Neuronal stem cell (in vitro differentiated cells): ENCODE measurements around the gene WBP2.

Experiments used
- DNase-seq: peaks from one replicate; pipeline ENCODE4 v3.0.0-alpha.2; 2013; ENCODE audit warnings: low spot score
- H2AFZ ChIP-seq: one replicate; pipeline ENCODE4 v1.6.1; 2013; ENCODE audit warnings: mild to moderate bottlenecking, low read length, inconsistent platforms
- H2AK5ac ChIP-seq: 2 replicates; pipeline ENCODE4 v1.6.1; 2013; ENCODE audit warnings: low read depth, mild to moderate bottlenecking, inconsistent platforms, low read length, moderate library complexity, mixed read lengths
- H2BK120ac ChIP-seq: 2 replicates; pipeline ENCODE4 v1.6.1; 2013; ENCODE audit warnings: low read depth, mild to moderate bottlenecking, inconsistent platforms, low read length, moderate library complexity, mixed read lengths
- H2BK12ac ChIP-seq: one replicate; pipeline ENCODE4 v1.6.1; 2013; ENCODE audit warnings: low read length, inconsistent platforms
- H2BK15ac ChIP-seq: 2 replicates; pipeline ENCODE4 v1.6.1; 2013; ENCODE audit warnings: mild to moderate bottlenecking, low read length, inconsistent platforms, mixed read lengths
- H2BK5ac ChIP-seq: one replicate; pipeline ENCODE4 v1.6.1; 2013; ENCODE audit warnings: inconsistent platforms, mild to moderate bottlenecking, low read length, moderate library complexity
- H3K14ac ChIP-seq: one replicate; pipeline ENCODE4 v1.6.1; 2013; ENCODE audit warnings: low read length, inconsistent platforms
- H3K18ac ChIP-seq: 2 replicates; pipeline ENCODE4 v1.6.1; 2013; ENCODE audit warnings: low read length, inconsistent platforms
- H3K23ac ChIP-seq: 2 replicates; pipeline ENCODE4 v1.6.1; 2013; ENCODE audit warnings: low read depth, mild to moderate bottlenecking, mixed read lengths, low read length, inconsistent platforms; ENCODE audit not compliant: poor library complexity
- H3K27ac ChIP-seq: replicated peaks from 3 replicates; pipeline ENCODE4 v1.5.1; 2013; ENCODE audit warnings: low read length, inconsistent platforms
- H3K27me3 ChIP-seq, 3 experiments: 2 replicates each; pipeline ENCODE4 v1.6.1; 2013; ENCODE audit warnings: low read length in 3 of 3, mild to moderate bottlenecking in 2 of 3, inconsistent platforms in 1 of 3, low read depth in 1 of 3, mixed read lengths in 1 of 3, moderate library complexity in 1 of 3; ENCODE audit not compliant: control insufficient read depth in 3 of 3, insufficient read depth in 3 of 3
- H3K36me3 ChIP-seq, 2 donors: replicated peaks in 1 of 2; 2 replicates each; pipeline ENCODE4 v1.6.1; 2013; ENCODE audit warnings: low read length in 2 of 2; ENCODE audit not compliant: control insufficient read depth in 2 of 2, insufficient read depth in 2 of 2
- H3K4ac ChIP-seq: 2 replicates; pipeline ENCODE4 v1.6.1; 2013; ENCODE audit warnings: inconsistent platforms, mild to moderate bottlenecking, low read length, moderate library complexity
- H3K4me1 ChIP-seq, 2 donors: 1 replicate in 1 of 2; 2 replicates in 1 of 2; pipeline ENCODE4 v1.6.1; 2013; ENCODE audit warnings: low read length in 2 of 2, low read depth in 1 of 2; ENCODE audit not compliant: control insufficient read depth in 2 of 2, insufficient read depth in 1 of 2
- H3K4me2 ChIP-seq: one replicate; pipeline ENCODE4 v1.6.1; 2013; ENCODE audit warnings: mild to moderate bottlenecking, low read length, inconsistent platforms; ENCODE audit not compliant: insufficient read depth, poor library complexity, severe bottlenecking
- H3K4me3 ChIP-seq, 2 donors: 2 replicates each; pipeline ENCODE4 v1.5.1; 2013; ENCODE audit warnings: low read length in 2 of 2, mild to moderate bottlenecking in 2 of 2, inconsistent platforms in 1 of 2, moderate library complexity in 1 of 2
- H3K79me1 ChIP-seq: one replicate; pipeline ENCODE4 v1.6.1; 2013; ENCODE audit warnings: low read depth, mild to moderate bottlenecking, inconsistent platforms, low read length, moderate library complexity
- H3K9ac ChIP-seq: one replicate; pipeline ENCODE4 v1.6.1; 2013; ENCODE audit warnings: mild to moderate bottlenecking, low read depth, low read length, inconsistent platforms; ENCODE audit not compliant: poor library complexity
- H3K9me3 ChIP-seq, 2 donors: replicated peaks in 1 of 2; 2 replicates each; pipeline versions ENCODE3 to v1.6.1; 2013; ENCODE audit warnings: low read length in 2 of 2, mild to moderate bottlenecking in 2 of 2, inconsistent platforms in 1 of 2, low read depth in 1 of 2, mixed read lengths in 1 of 2, moderate library complexity in 1 of 2; ENCODE audit not compliant: control insufficient read depth in 2 of 2, insufficient read depth in 1 of 2
- H4K8ac ChIP-seq: one replicate; pipeline ENCODE4 v1.6.1; 2013; ENCODE audit warnings: low read depth, mild to moderate bottlenecking, inconsistent platforms, low read length, moderate library complexity
- H4K91ac ChIP-seq: one replicate; pipeline ENCODE4 v1.6.1; 2013; ENCODE audit warnings: low read length, low read depth, mild to moderate bottlenecking, inconsistent platforms; ENCODE audit not compliant: poor library complexity
- WGBS, 2 donors: extraction: QIAGEN DNeasy Blood & Tissue Kit; methylation state at CpG; one replicate each; pipeline ENCODE4 v1.1.7; 2013; ENCODE audit warnings: missing lambda C conversion rate in 2 of 2, mixed read lengths in 1 of 2; ENCODE audit not compliant: insufficient read length in 2 of 2, insufficient replicate concordance in 1 of 2; ENCODE audit errors: extremely low coverage in 2 of 2; 5-methylcytosine and 5-hydroxymethylcytosine counted together

Gene WBP2

DNA sequence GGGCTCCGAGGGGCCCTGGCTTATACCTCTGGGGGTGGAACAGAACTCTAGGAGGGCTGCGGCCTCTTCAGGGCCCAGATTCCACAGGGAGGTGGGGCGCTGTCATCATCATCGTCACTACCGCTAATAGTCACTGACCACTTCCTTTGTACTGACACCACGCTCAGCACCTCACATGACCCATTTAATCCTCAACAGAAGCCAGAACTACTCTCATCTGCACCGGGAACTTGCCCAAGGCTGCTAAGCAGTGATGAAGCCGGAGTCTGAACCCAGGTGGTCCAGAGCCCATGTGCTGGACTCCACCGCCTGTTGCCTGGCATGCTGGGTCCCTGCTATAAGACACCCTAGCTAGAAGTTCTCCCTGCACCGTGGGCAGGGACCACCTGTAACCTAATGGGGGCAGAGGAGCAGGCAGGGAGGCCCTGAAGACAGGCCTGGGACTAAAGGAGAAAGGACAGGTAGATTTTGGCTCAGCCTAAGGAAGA, 22.9 kb downstream of the WBP2 start:
- no peak overlapping the region for H3K4ac ChIP-seq
- WGBS, 2 donors, result no CpG with 5 or more reads among the region's 10 CpGs
- no peak for DNase-seq

DNA sequence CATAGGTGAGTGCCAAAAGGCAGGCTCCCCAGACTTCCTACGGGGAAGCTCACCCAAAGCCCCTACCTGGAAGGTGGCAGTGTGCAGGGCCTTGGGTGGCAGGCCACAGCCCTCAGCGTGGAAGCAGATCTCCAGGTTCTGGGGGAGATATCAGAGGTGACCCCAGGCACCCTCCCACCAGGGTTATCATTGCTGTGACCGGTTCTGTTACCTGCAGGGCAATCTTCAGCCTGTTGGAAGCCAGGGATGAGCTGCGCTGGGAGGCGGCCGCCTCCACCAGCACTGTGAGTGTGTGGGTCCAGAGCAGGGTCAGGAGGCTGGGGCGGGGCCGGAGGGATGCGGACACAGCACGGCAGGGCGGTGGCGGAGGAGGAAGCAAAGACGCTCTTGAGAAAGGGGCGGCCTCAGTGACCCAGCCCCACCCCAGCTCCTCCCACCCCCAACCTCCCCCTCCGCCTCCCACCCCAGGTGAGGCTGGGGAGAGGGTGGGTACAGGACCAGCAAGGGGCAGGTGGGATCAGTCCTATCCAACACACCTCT, 24.0 kb downstream of the WBP2 start:
- no peaks in the 10 kb centered on the region for H3K27me3 ChIP-seq
- H3K36me3 ChIP-seq, result peaks cover 5 to 7% of the 10 kb centered on the region in 2 donors
- H3K9ac ChIP-seq, result peak overlapping the region; percentile 37
- peaks cover 13 to 21% of the 10 kb centered on the region in 2 donors for H3K4me1 ChIP-seq
- H2BK5ac ChIP-seq, result no peak overlapping the region
- no peak overlapping the region for H3K4me2 ChIP-seq
- no peak overlapping the region for H2AFZ ChIP-seq
- H3K23ac ChIP-seq, result no peak overlapping the region
- H3K27ac ChIP-seq, result no peak overlapping the region
- H2BK120ac ChIP-seq, result no peak overlapping the region
- H3K18ac ChIP-seq, result no peak overlapping the region
- no peak overlapping the region for H3K4me3 ChIP-seq
- H3K79me1 ChIP-seq, result peaks cover 4% of the 10 kb centered on the region
- H2AK5ac ChIP-seq, result peak overlapping the region; percentile 4
- peak overlapping the region; percentile 24 for H4K8ac ChIP-seq
- H2BK12ac ChIP-seq, result no peak overlapping the region
- H3K9me3 ChIP-seq, result no peaks in the 10 kb centered on the region
- H4K91ac ChIP-seq, result no peak overlapping the region
- no CpG with 5 or more reads among the region's 15 CpGs for WGBS, 2 donors
- H2BK15ac ChIP-seq, result no peak overlapping the region
- no peak overlapping the region for H3K4ac ChIP-seq
- DNase-seq, result no peak
- no peak overlapping the region for H3K14ac ChIP-seq

More for the DNA sequence above, 22.9 kb downstream of the WBP2 start:
- H2BK120ac ChIP-seq, result peak overlapping the region; percentile 89
- peaks cover 20 to 21% of the 10 kb centered on the region in 2 donors for H3K4me1 ChIP-seq
- peak overlapping the region; percentile 58 for H2AK5ac ChIP-seq
- H3K4me2 ChIP-seq, result no peak overlapping the region
- H3K14ac ChIP-seq, result peak overlapping the region; percentile 78
- H3K36me3 ChIP-seq, result no peaks in the 10 kb centered on the region
- no peaks in the 10 kb centered on the region for H3K9me3 ChIP-seq
- H2AFZ ChIP-seq, result peak overlapping the region; percentile 40
- no peaks in the 10 kb centered on the region for H3K27me3 ChIP-seq
- H3K18ac ChIP-seq, result peak overlapping the region; percentile 94
- H3K9ac ChIP-seq, result peak overlapping the region; percentile 67
- peak overlapping the region; percentile 71 for H2BK5ac ChIP-seq
- H4K8ac ChIP-seq, result no peak overlapping the region
- H3K23ac ChIP-seq, result peak overlapping the region; percentile 61
- no peak overlapping the region for H4K91ac ChIP-seq
- peaks cover 4% of the 10 kb centered on the region for H3K79me1 ChIP-seq
- H3K4me3 ChIP-seq, result no peak overlapping the region
- no peak overlapping the region for H3K27ac ChIP-seq
- no peak overlapping the region for H2BK15ac ChIP-seq
- no peak overlapping the region for H2BK12ac ChIP-seq

DNA sequence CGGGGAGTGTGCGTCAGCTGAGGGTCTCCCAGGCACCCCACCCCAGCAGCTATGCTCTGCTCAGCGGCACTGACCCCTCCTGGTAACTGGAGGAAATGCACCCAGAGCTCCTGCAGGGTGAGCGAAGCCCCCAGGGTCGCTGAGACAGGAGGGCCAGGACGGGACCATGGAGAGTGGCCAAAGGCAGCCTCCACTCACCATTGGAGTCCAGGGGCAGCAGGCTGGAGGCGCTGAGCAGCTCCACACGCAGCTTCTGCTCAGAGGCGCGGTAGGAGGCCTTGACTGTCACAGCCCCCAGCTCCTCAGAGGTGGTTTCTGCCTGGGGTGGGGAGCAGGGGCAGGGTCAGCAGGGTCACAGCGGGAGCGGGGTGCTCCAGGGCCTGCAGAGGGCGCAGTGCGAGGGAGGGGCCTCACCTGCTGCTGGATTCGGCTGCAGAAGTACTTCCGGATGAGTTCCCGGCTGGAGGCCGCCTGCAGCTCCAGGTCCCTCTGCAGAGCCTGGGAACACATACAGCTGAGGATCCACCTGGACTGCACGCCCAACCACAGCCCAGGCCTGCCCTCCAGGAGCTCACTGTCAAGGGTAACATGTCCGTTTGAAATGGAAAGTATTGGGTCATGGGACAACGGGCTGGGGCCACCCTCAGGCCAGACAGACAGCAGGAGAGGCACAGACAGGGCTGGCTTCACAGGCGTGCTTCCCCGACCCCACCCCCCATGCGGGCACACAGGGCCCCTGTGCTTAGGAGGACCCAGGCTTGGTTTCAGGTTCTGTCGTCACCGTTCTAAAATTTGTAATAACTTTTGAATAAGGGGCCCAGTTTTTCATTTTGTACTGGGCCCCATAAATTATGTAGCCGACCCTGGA, 24.7 kb downstream of the WBP2 start:
- no CpG with 5 or more reads among the region's 27 CpGs for WGBS, 2 donors
- Histone ChIP-seq H3K36me3 (peaks cover 8 to 13% of the 10 kb centered on the region in 2 donors), H3K18ac (peak overlapping the region; percentile 72)

DNA sequence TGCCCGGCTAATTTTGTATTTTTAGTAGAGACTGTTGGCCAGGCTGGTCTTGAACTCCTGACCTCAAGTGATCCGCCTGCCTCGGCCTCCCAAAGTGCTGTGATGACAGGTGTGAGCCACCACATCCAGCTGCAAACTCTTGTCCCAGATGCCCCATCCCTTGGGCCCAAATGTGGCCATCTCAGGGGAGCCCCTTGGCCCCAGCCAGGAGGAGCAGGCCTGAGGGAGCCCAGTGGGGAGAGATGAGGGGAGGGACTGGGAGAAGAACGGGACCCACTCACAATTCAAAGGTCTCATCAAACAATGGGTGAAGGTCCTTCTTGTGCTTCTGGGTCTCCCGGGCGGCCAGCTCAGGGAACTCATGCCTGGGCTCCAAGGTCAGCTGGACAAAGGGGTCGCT, 25.4 kb downstream of the WBP2 start:
- H3K18ac ChIP-seq, result no peak overlapping the region
- H3K36me3 ChIP-seq, result peaks cover 8 to 17% of the 10 kb centered on the region in 2 donors
- H3K27ac ChIP-seq, result no peak overlapping the region
- H3K4me2 ChIP-seq, result no peak overlapping the region
- H3K9me3 ChIP-seq, result no peaks in the 10 kb centered on the region
- no peak overlapping the region for H3K4ac ChIP-seq
- no peak overlapping the region for H3K14ac ChIP-seq
- H3K4me3 ChIP-seq, result no peak overlapping the region
- no peak overlapping the region for H3K9ac ChIP-seq
- H4K8ac ChIP-seq, result no peak overlapping the region
- H2BK5ac ChIP-seq, result no peak overlapping the region
- no peak overlapping the region for H2BK12ac ChIP-seq
- no peak overlapping the region for H3K23ac ChIP-seq
- DNase-seq, result no peak
- no peak overlapping the region for H2BK15ac ChIP-seq
- no CpG with 5 or more reads among the region's 7 CpGs for whole genome bisulfite sequencing, 2 donors
- no peak overlapping the region for H4K91ac ChIP-seq
- H2AK5ac ChIP-seq, result peak overlapping the region; percentile 39
- peaks cover 6% of the 10 kb centered on the region for H3K79me1 ChIP-seq
- no peak overlapping the region for H2BK120ac ChIP-seq
- no peak overlapping the region for H2AFZ ChIP-seq
- no peaks in the 10 kb centered on the region for H3K27me3 ChIP-seq
- peaks cover 11 to 21% of the 10 kb centered on the region in 2 donors for H3K4me1 ChIP-seq

More for the DNA sequence above, 24.7 kb downstream of the WBP2 start:
- Histone ChIP-seq H3K14ac (no peak overlapping the region), H2BK5ac (no peak overlapping the region), H3K4ac (no peak overlapping the region), H3K4me3 (no peak overlapping the region), H4K8ac (peak overlapping the region; percentile 23), H3K27me3 (no peaks in the 10 kb centered on the region), H3K4me2 (no peak overlapping the region), H3K79me1 (peaks cover 6% of the 10 kb centered on the region), H3K9me3 (no peaks in the 10 kb centered on the region), H2BK120ac (no peak overlapping the region), H2AK5ac (peak overlapping the region; percentile 39), H2AFZ (no peak overlapping the region), H2BK15ac (no peak overlapping the region), H3K27ac (no peak overlapping the region), H3K9ac (peak overlapping the region; percentile 73), H2BK12ac (no peak overlapping the region), H4K91ac (peak overlapping the region; percentile 58), H3K4me1 (peaks cover 11 to 21% of the 10 kb centered on the region in 2 donors), H3K23ac (peak overlapping the region; percentile 69)
- peak; percentile 44 for DNase-seq
